Tibial artery (tissue), 4 donors: ENCODE data around the gene TLE3.

Experiments used
- DNase-seq, 2 donors: peaks; one replicate each; pipeline ENCODE4 v3.0.0-alpha.2; 2019
- H3K27ac ChIP-seq, 2 donors: fragments of 200-600 bp; sonication (generic) in 1 of 2; 1 replicate in 1 of 2; 2 replicates in 1 of 2; pipeline ENCODE4 v1.5.1; 2018 to 2019; ENCODE audit warnings: mild to moderate bottlenecking in 1 of 2
- H3K27me3 ChIP-seq, 2 donors: fragments of 200-600 bp; sonication (generic) in 1 of 2; one replicate each; pipeline versions ENCODE4 v1.5.1 to v1.6.0; 2016 to 2019
- H3K36me3 ChIP-seq, 3 donors: fragments of 200-600 bp; sonication (generic) in 2 of 3; one replicate each; pipeline ENCODE4 v1.5.1; 2016 to 2019; ENCODE audit warnings: mild to moderate bottlenecking in 2 of 3
- H3K4me1 ChIP-seq, 4 donors: fragments of 200-600 bp; sonication (generic) in 2 of 4; 1 replicate in 3 of 4; 2 replicates in 1 of 4; pipeline ENCODE4 v1.5.1; 2016 to 2019
- H3K4me3 ChIP-seq, 2 donors: fragments of 200-600 bp; sonication (generic) in 1 of 2; 1 replicate in 1 of 2; 2 replicates in 1 of 2; pipeline ENCODE4 v1.5.1; 2018 to 2019; ENCODE audit warnings: mild to moderate bottlenecking in 2 of 2
- H3K9me3 ChIP-seq, 3 donors: fragments of 200-600 bp; sonication (generic) in 1 of 3; one replicate each; pipeline ENCODE4 v1.5.1; 2016 to 2019
- CTCF ChIP-seq, 2 experiments: fragments of 200-600 bp in 1 of 2; fragments of 450-650 bp in 1 of 2; IDR thresholded peaks; one replicate each; pipeline ENCODE4 v1.5.1; 2017 to 2019; ENCODE audit warnings: antibody characterized with exemption in 2 of 2, mild to moderate bottlenecking in 1 of 2, moderate library complexity in 1 of 2
- intact Hi-C: fragments of 100-400 bp; cut with DNase I; formaldehyde crosslinking; loops from one replicate; pipeline ENCODE4 v1.15.0; 2023; ENCODE audit warnings: low total_unique reads

The TLE3 gene

DNA sequence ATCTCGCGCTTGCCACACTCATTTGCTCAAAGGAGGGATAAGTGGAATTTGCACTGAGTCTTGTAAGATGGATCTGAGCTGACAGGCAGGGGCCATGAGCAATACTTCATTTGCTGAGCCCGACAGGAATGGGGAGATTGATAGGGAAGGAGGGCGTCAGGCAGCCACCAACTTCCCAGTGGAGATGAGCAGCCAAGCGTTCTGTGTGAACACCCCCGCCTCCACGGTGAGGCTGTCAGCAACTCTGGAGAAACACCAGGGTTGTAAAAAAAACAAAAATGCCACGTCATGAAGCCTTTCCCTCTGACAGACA lies 36.8 kb downstream of the TLE3 start:
- Histone ChIP-seq H3K27me3 (no peaks in the 10 kb centered on the region), H3K9me3 (no peaks in the 10 kb centered on the region), H3K4me3 (no peak overlapping the region), H3K27ac (no peak overlapping the region), H3K4me1 (peaks cover 0 to 45% (median 32%) of the 10 kb centered on the region in 4 donors), H3K36me3 (peaks cover 61 to 81% (median 71%) of the 10 kb centered on the region in 3 donors)
- intact Hi-C loops: no loop called here
- DNase-seq: peak in 1 of 2 donors; percentile 33
- TF ChIP-seq CTCF (IDR thresholded peaks at IDR 0.05): no peak

DNA sequence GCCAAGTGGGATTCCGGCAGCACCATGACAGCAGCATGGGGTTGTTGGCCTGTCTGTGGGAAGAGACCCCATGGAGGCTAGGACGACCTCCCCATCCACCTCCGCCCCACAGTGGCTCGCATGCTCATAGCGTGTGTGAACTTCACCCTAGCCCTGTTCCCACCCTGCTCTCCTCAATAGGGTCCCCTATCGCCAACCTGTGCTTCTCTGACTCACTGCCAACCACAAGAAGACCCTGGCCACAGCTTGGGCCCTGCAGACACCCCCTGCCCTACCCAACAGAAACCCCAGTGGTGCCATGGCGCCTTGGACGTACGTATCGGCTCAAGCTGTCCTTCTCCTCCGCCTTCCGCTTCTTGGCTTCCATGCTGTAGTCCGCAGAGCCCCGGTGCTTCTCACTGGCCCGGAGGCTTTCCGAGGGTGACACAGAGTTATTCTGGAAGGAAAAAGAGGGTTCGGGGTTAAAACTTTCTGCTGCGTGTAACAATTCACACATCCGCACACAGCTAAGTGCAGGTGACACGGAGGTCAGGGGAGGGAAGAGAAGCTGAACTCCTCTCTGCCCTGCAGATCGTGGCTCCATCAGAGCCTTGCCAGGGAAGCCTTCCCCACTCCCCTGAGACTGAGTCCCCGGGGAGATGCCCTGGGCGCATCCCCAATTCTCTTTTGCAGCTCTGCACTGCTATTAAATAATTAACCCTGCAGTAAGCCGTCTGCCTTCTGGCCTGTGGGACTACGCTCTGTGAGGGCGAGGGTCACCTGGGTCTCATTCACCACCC lies 37.3 kb downstream of the TLE3 start:
- DNase-seq: peak in 1 of 2 donors; percentile 61
- H3K27ac ChIP-seq: no peak overlapping the region
- no peak for TF ChIP-seq CTCF (IDR thresholded peaks at IDR 0.05)
- no peak overlapping the region for H3K4me3 ChIP-seq
- no peaks in the 10 kb centered on the region for H3K27me3 ChIP-seq
- peaks cover 0 to 40% (median 29%) of the 10 kb centered on the region in 4 donors for H3K4me1 ChIP-seq
- intact Hi-C loops: no loop called here
- no peaks in the 10 kb centered on the region for H3K9me3 ChIP-seq
- peaks cover 61 to 81% (median 71%) of the 10 kb centered on the region in 3 donors for H3K36me3 ChIP-seq

- TF ChIP-seq CTCF (IDR thresholded peaks at IDR 0.05): no peak
- peaks cover 68 to 81% (median 73%) of the 10 kb centered on the region in 3 donors for H3K36me3 ChIP-seq
These were observed 38.1 kb downstream of the TLE3 start for GRCh38 chr15:70059476-70060213.

DNA sequence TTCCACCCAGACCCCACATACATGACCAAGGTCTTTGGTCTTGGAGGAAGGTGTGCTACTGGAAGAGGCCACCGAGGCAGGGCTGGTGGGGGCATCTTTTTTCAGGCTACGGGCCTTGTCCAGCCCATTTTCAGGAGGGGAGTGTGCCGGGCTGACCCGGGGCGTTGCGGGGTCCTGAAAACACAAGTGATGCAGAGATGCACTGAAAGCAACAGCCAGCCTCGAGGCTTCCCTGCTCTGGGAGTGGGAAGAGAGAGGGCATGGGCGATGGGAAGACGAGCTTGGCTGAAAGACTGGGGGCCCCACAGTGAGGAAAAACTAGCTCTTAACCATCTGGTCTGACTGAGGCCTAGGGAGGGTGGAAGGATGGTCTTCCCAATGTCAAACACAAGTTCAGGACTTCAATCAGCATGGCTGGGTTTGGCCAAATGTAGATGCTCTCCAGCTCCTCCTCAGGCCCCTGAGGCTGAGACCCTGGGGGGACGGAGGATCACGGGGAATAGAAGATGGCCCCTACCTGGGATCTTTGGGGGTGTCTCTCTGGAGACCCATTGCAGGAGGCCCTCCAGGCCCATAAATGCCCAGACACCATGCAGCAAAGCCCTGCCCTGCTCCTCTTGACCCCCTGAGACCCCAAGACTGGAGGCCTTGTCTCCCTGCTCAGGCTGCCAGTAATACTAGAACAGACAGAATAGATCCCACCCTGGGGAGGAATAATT lies 38.9 kb downstream of the TLE3 start:
- intact Hi-C loops: no loop called here
- H3K27ac ChIP-seq: no peak overlapping the region
- TF ChIP-seq CTCF (IDR thresholded peaks at IDR 0.05): no peak
- H3K4me1 ChIP-seq: peaks cover 0 to 28% (median 18%) of the 10 kb centered on the region in 4 donors
- H3K4me3 ChIP-seq: no peak overlapping the region
- no peaks in the 10 kb centered on the region for H3K27me3 ChIP-seq
- peak; percentile 15 to 43 for DNase-seq
- H3K36me3 ChIP-seq: peaks cover 73 to 81% (median 79%) of the 10 kb centered on the region in 3 donors
- no peaks in the 10 kb centered on the region for H3K9me3 ChIP-seq

More at GRCh38 chr15:70059476-70060213, 38.1 kb downstream of the TLE3 start:
- H3K4me3 ChIP-seq: no peak overlapping the region
- intact Hi-C loops: no loop called here
- H3K4me1 ChIP-seq: peaks cover 0 to 34% (median 22%) of the 10 kb centered on the region in 4 donors
- no peak overlapping the region for H3K27ac ChIP-seq
- H3K9me3 ChIP-seq: no peaks in the 10 kb centered on the region
- DNase-seq: peak; percentile 12 to 54
- no peaks in the 10 kb centered on the region for H3K27me3 ChIP-seq

DNA sequence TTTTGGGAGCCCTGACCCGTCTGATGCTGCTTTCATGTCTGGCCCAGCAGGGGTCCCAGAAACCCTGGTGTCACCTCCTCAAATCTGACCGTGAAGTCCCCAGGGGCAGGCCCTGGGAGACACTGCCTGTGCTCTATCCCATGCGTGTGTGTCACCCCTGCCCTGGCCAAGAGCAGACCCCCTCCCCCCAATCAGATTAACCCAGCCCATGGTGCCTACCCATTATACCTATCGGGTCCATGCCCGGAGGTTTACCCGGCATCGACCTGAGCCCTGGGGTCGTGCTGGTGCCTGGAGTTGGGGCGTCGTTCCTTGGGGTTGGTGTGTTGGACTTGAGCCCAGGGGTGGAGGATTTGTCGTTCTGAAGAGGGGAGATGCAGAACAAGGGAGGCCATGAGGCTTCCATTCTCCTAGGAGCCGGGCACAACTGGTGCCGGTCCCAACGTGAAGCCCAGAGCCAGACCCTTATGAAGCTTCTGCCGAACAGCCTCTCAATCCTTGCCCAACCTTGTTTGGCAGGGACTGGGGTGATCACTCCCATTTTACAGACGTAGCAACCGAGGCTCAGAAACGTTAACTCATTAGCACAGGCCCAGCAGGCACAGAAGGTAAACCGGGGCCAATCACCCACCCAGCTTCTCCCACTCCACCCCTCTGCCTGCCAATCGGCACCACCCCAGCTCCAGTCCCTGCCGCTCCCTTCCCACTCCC lies 39.6 kb downstream of the TLE3 start:
- Histone ChIP-seq H3K36me3 (peaks cover 81 to 84% (median 82%) of the 10 kb centered on the region in 3 donors), H3K27me3 (no peaks in the 10 kb centered on the region), H3K9me3 (no peaks in the 10 kb centered on the region), H3K4me1 (peaks cover 0 to 22% (median 16%) of the 10 kb centered on the region in 4 donors), H3K27ac (no peak overlapping the region), H3K4me3 (no peak overlapping the region)
- intact Hi-C loops: no loop called here
- TF ChIP-seq CTCF (IDR thresholded peaks at IDR 0.05): no peak
- peak; percentile 4 to 52 for DNase-seq
